Small intestine (tissue), 7 donors: ENCODE data around the gene MVB12B. TPM values are rescaled to one million over a fixed set of nuclear protein-coding genes. Genes with fewer than 3 reads are reported as not detected.

ENCODE experiments used
- DNase-seq, 2 donors: peaks; one replicate each; pipeline versions ENCODE4 v3.0.0 to v3.0.0-alpha.2; 2013
- FAIRE-seq: peaks from 2 replicates; lab custom pipeline; 2012; peaks lifted over from hg19 to GRCh38; lab: Jason Lieb, UNC
- H3K27ac ChIP-seq, 3 donors: one replicate each; pipeline ENCODE4 v1.5.1; 2013; ENCODE audit warnings: low read length in 2 of 3, mild to moderate bottlenecking in 2 of 3, control low read depth in 1 of 3, inconsistent platforms in 1 of 3, low read depth in 1 of 3, moderate library complexity in 1 of 3
- H3K27me3 ChIP-seq, 3 donors: one replicate each; pipeline ENCODE4 v1.6.1; 2013; ENCODE audit warnings: low read length in 3 of 3, inconsistent platforms in 1 of 3; ENCODE audit not compliant: control insufficient read depth in 3 of 3, insufficient read depth in 3 of 3
- H3K36me3 ChIP-seq, 3 donors: one replicate each; pipeline ENCODE4 v1.6.1; 2013; ENCODE audit warnings: low read length in 3 of 3, inconsistent platforms in 1 of 3, low read depth in 1 of 3, mild to moderate bottlenecking in 1 of 3, moderate library complexity in 1 of 3; ENCODE audit not compliant: control insufficient read depth in 3 of 3, insufficient read depth in 2 of 3
- H3K4me1 ChIP-seq, 3 donors: one replicate each; pipeline ENCODE4 v1.6.1; 2013; ENCODE audit warnings: low read length in 2 of 3, inconsistent platforms in 1 of 3, low read depth in 1 of 3, mild to moderate bottlenecking in 1 of 3, moderate library complexity in 1 of 3; ENCODE audit not compliant: control insufficient read depth in 3 of 3, insufficient read depth in 2 of 3
- H3K4me3 ChIP-seq, 3 donors: one replicate each; pipeline ENCODE4 v1.5.1; 2013; ENCODE audit warnings: low read length in 3 of 3, control low read depth in 1 of 3, inconsistent platforms in 1 of 3, low read depth in 1 of 3, mild to moderate bottlenecking in 1 of 3, moderate library complexity in 1 of 3
- H3K9me3 ChIP-seq, 2 donors: one replicate each; pipeline ENCODE4 v1.6.1; 2013; ENCODE audit warnings: low read depth in 1 of 2, low read length in 1 of 2; ENCODE audit not compliant: control insufficient read depth in 2 of 2, insufficient read depth in 1 of 2
- WGBS, 3 donors: extraction: QIAGEN DNeasy Blood & Tissue Kit; methylation state at CpG; one replicate each; pipeline ENCODE4 v1.1.7; 2013; 5-methylcytosine and 5-hydroxymethylcytosine counted together
- polyA plus RNA-seq, 4 donors: library from polyadenylated mRNA; stranded (reverse) in 3 of 4; unstranded in 1 of 4; fragments of 200-250 nt in 3 of 4; fragments of 120-200 nt in 1 of 4; gene quantifications; one replicate each; pipeline versions ENCODE4 v1.2.1 to v1.2.3, GENCODE V29; 2013
- donor health status: healthy with polysubstance abuse.
- donor health status: control.
- donor health status: control.
- donor health status: Bipolar disorder and iron deficiency.
- donor health status: healthy.

The MVB12B gene
- polyA plus RNA-seq, 4 donors: 1.6 to 10.0 (median 4.2) TPM

DNA sequence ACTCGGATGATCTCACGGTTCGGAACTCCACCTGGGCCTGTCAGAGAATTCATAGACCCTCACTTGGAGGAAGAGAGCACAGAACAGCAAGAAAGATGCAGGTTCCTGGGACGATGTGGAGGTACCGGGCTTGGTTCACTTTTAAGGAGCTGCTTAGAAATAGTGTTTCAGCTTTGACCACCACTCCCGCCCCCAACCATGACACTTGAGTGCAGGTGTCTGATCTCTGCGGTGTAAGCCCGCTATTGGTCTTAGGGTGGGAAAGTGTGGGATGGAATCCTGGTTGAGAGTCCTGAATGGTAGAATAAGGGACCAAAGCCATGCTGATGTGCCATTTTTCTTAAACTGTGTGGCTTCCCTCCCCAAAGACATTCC lies 189.9 kb downstream of the MVB12B start:
- Histone ChIP-seq H3K27ac (no peak overlapping the region), H3K4me3 (no peak overlapping the region), H3K27me3 (peaks cover 6 to 77% (median 17%) of the 10 kb centered on the region in 3 donors), H3K4me1 (peaks cover 0 to 18% (median 0%) of the 10 kb centered on the region in 3 donors), H3K36me3 (no peaks in the 10 kb centered on the region), H3K9me3 (no peaks in the 10 kb centered on the region)
- no peak for FAIRE-seq
- 61 to 73% (median 64%) methylated on average over 8 of the region's 8 CpGs for WGBS, 3 donors
- no peak for DNase-seq

DNA sequence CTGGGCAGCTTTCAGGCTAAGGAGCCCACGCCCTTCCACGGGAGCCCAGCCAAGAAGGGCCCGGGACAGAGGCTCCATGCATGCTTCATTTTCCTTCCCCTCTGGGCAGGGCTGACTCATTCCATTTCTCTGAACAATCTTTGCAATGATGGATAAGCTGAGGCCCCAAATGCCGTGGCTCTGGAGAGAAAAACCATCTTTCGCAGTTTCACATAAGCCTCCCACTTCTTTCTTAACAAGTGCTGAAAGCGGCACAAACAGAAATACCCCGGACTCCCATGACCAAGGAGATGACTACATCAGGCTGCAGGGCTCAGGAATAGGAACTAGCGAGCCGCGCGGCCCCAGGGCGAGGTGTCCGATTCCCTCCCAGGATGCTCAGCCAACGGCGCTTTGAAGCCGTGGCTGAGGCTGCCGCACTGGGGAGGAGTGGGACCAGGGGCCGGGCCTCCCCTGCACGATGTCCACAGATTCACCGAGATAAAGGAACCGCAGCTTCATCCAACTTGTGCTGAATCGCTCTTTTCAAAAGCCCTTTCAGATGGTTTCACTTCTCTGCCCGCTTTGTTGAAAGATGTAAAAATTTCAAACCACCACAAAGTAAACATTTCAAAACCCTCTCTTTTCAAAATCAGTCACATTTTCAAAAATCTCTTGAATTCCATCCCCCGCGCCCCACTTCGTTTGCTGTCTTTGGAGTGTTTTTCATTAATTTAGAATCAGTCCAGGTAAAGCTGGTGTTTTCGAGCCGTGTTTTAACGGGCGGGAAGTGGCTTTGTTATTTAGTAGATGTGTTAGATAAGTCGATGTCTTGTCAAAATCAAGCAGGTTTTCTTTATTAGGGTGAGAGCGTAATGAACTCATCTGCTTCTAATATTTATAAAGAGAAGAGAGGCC lies 190.6 kb downstream of the MVB12B start:
- H3K9me3 ChIP-seq: no peaks in the 10 kb centered on the region
- DNase-seq (peak; percentile 20 to 50), FAIRE-seq (no peak)
- peaks cover 0 to 18% (median 0%) of the 10 kb centered on the region in 3 donors for H3K4me1 ChIP-seq
- H3K27ac ChIP-seq: peak overlapping the region in 1 of 3 donors; percentile 5
- 6 to 9% (median 6%) methylated on average over 32 of the region's 32 CpGs for WGBS, 3 donors
- H3K36me3 ChIP-seq: no peaks in the 10 kb centered on the region
- peak overlapping the region in 1 of 3 donors; percentile 36 for H3K4me3 ChIP-seq
- peaks cover 6 to 79% (median 17%) of the 10 kb centered on the region in 3 donors for H3K27me3 ChIP-seq

DNA sequence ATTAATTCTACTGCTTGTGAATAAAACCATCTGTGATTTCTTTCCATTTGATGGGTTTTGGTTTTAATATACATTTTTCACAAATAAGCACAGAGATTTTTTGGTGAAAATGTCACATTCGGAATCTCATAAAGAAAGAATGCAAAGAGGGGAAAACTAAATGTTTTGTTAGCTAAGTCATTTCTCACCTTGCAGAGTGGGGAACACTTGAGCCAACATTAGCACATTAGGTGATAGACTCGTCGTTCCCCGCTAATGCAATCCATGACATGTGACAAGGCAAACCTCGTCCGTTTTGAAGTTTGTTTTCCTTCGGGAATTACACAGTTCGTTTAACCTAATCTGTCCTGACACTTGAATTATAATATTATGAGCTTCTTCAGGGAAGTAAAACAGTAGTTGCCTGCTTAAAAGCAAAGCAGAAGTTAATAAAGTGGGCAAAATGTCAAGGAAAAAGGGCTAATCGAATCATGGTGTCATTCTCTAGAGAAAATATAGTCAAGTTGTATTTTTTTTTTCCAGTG lies 191.3 kb downstream of the MVB12B start:
- Histone ChIP-seq H3K4me1 (peaks cover 0 to 18% (median 0%) of the 10 kb centered on the region in 3 donors), H3K36me3 (no peaks in the 10 kb centered on the region), H3K4me3 (no peak overlapping the region), H3K27me3 (peaks cover 6 to 82% (median 17%) of the 10 kb centered on the region in 3 donors), H3K9me3 (no peaks in the 10 kb centered on the region), H3K27ac (no peak overlapping the region)
- DNase-seq (no peak), FAIRE-seq (no peak)
- WGBS, 3 donors: 11 to 14% (median 13%) methylated on average over 9 of the region's 9 CpGs

DNA sequence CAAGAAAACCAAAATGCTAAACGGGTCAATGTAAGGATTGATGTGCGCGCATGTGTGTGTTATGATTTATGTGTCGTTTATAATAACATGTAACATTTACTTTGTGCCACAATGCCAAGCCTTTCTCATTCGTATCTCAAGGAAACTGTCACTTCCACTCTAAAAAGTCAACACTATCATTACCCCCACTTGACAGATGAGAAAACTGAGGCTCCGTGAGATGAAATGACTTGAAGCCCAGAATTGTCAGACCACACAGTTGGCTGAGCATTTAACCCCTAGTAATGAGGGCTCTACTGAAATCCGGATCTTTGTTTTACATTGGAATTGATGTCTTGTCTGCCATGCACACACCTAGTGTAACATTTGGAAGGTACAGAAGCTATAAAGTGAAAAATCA lies 192.1 kb downstream of the MVB12B start:
- no peak overlapping the region for H3K4me3 ChIP-seq
- H3K4me1 ChIP-seq: peaks cover 0 to 18% (median 0%) of the 10 kb centered on the region in 3 donors
- FAIRE-seq (no peak), DNase-seq (no peak)
- 83 to 86% (median 86%) methylated on average over 7 of the region's 7 CpGs for WGBS, 3 donors
- H3K27me3 ChIP-seq: peaks cover 5 to 77% (median 11%) of the 10 kb centered on the region in 3 donors
- no peaks in the 10 kb centered on the region for H3K9me3 ChIP-seq
- H3K36me3 ChIP-seq: no peaks in the 10 kb centered on the region
- no peak overlapping the region for H3K27ac ChIP-seq

DNA sequence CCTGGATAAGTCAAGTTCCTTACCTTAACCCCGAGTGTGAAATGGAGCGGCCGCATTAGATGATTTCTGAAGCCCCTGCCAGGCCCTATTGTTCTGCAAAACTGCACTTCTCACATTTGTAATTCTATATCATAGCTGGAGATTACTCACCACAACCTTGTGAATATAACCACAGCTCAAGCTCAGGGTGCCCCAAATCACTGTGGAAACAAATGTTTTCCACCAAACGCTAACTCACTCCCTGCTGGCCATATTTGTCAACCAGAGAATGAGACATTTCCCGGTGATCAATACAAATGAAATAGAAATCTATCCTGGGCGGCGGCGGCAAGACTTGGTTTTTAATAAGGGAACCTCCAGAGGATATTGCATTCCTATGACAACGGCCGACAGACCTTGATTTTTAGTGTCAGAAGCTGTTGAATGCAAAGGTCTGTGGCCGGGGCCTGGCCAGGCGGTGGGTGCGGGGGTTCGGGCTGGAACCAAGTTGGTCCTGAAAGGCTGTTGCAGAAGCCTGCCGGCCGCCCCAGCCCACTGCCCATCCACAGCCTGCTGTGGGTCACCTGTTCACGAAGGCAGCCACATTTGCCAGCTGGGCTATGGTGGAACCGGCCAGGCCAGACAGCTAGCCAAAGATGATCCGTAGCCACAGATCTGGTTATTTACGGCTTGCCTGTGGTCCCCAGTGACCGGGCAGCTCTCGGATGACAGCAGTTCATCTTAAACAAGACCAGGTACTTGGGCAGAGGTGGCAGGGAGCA lies 193.2 kb downstream of the MVB12B start:
- no peaks in the 10 kb centered on the region for H3K36me3 ChIP-seq
- 80 to 88% (median 87%) methylated on average over 22 of the region's 22 CpGs for WGBS, 3 donors
- H3K4me3 ChIP-seq: no peak overlapping the region
- no peaks in the 10 kb centered on the region for H3K9me3 ChIP-seq
- H3K4me1 ChIP-seq: peaks cover 0 to 15% (median 0%) of the 10 kb centered on the region in 3 donors
- DNase-seq: no peak
- H3K27me3 ChIP-seq: peaks cover 3 to 68% (median 9%) of the 10 kb centered on the region in 3 donors
- FAIRE-seq: no peak
- no peak overlapping the region for H3K27ac ChIP-seq

DNA sequence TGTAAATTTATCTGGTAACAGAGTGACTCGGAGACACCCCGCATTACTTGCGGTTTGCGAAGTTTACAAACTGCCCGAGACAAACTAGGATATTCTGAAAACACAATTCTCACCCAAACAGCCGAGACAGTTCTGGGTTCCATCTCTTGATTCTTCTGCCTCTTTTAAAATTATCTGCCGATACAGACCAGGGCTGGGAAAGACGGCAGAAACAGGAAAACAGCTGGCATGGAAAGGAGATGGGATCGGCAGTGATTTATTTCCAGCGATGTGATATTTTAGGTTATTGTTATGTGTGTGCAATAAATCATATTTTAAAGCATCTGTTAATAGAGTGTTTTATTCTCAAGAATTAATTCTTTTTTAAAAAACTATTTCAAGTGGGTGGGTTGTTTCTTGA lies 193.8 kb downstream of the MVB12B start:
- Histone ChIP-seq H3K4me1 (peaks cover 0 to 15% (median 0%) of the 10 kb centered on the region in 3 donors), H3K4me3 (no peak overlapping the region), H3K27me3 (peaks cover 3 to 62% (median 7%) of the 10 kb centered on the region in 3 donors), H3K36me3 (no peaks in the 10 kb centered on the region), H3K27ac (no peak overlapping the region), H3K9me3 (no peaks in the 10 kb centered on the region)
- 86 to 88% (median 88%) methylated on average over 10 of the region's 10 CpGs for WGBS, 3 donors
- DNase-seq: no peak
- no peak for FAIRE-seq

DNA sequence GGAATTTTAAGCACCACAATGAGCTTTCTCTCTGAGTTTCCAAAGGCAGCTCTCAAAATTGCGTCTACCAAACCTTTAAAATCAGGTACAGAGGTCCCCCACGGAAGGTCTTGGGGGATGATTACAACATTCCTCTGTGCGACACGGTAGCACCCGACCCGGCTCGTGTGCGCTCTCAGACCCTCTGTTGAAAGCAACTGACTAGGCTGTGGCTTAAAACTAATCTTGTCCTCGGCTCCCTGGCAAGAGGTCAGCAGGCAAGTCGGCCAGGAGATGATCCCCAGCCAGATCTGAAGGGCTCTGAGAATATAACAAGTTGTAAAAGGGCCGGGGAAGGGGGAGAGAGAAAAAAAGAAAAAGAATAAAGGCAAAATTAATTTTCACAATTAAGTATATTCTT lies 194.5 kb downstream of the MVB12B start:
- Histone ChIP-seq H3K9me3 (no peaks in the 10 kb centered on the region), H3K27ac (no peak overlapping the region), H3K27me3 (peaks cover 0 to 55% (median 4%) of the 10 kb centered on the region in 3 donors), H3K4me3 (no peak overlapping the region), H3K4me1 (peaks cover 0 to 15% (median 0%) of the 10 kb centered on the region in 3 donors), H3K36me3 (no peaks in the 10 kb centered on the region)
- DNase-seq (no peak), FAIRE-seq (no peak)
- WGBS, 3 donors: 71 to 76% (median 75%) methylated on average over 11 of the region's 11 CpGs

DNA sequence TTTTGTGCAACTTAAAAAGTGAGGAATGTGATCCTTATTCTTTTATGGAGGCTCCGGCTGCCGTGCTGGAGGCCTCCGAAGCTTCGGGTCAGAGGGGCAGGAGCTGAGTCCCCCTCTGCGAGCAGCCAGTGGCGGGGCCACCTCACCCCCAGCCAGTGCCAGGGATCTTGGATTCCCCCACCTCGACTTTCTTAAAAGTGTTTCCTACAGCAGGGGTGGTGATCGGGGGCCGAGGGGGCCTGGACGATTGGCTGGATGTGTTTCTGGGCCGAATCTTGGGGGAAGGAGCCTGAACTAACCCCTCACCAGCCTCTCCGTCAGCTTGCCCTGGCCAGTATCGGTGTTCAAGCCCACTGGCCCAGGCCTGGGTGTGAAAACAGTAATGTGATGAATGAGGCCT lies 194.9 kb downstream of the MVB12B start:
- DNase-seq: no peak
- Histone ChIP-seq H3K4me1 (peaks cover 0 to 20% (median 0%) of the 10 kb centered on the region in 3 donors), H3K36me3 (no peaks in the 10 kb centered on the region), H3K9me3 (no peaks in the 10 kb centered on the region), H3K27me3 (peaks cover 0 to 52% (median 4%) of the 10 kb centered on the region in 3 donors), H3K27ac (no peak overlapping the region), H3K4me3 (no peak overlapping the region)
- 79 to 83% (median 82%) methylated on average over 13 of the region's 13 CpGs for WGBS, 3 donors
- FAIRE-seq: no peak
